Measurements from ENCODE around the gene MAGI3.

- TF ChIP-seq CTCF (IDR thresholded peaks at IDR 0.05) (no peak), POLR2A (IDR thresholded peaks at IDR 0.05) (no peak)
Observed at GRCh38 chr1:113405573-113405972, 15.3 kb downstream of the MAGI3 start.
